GM12878 (cell line): ENCODE measurements around the gene PARP4. TPM values are rescaled to one million over a fixed set of nuclear protein-coding genes. Genes with fewer than 3 reads are reported as not detected.

Experiments
- ATAC-seq: fragments of 200-7000 bp; cut with Tn5 transposase; 3 replicates; pipeline ENCODE4 v1.9.1; 2020; ENCODE audit warnings: mild to moderate bottlenecking, moderate library complexity
- BruUV-seq: library from RNA; stranded (reverse); fragments of 400-500 nt; replicated peaks from 2 replicates; lab custom pipeline; 2021; lab: Mats Ljungman, UMichigan
- CTCF ChIA-PET: fragments of 300-600 bp; sonication (Branson Sonifier 250); formaldehyde crosslinking; extraction: SDS; loops from one replicate; lab custom pipeline; 2021; ENCODE audit warnings: inconsistent platforms; lab: Yijun Ruan, JAX
- POLR2A ChIA-PET: fragments of 350-600 bp; formaldehyde crosslinking; extraction: SDS; loops from one replicate; lab custom pipeline; 2021; ENCODE audit warnings: inconsistent platforms; lab: Charles Lee
- RAD21 ChIA-PET: fragments of 300-600 bp; sonication (Branson Sonifier 250); formaldehyde crosslinking; loops from one replicate; lab custom pipeline; 2023; ENCODE audit warnings: antibody characterized with exemption; ENCODE audit not compliant: unreplicated experiment; lab: Charles Lee
- SMC1A ChIA-PET: fragments of 300-600 bp; sonication (Branson Sonifier 250); formaldehyde crosslinking; loops from one replicate; lab custom pipeline; 2023; ENCODE audit not compliant: unreplicated experiment, uncharacterized antibody; lab: Charles Lee
- DNase-seq: peaks from one replicate; pipeline ENCODE4 v3.0.0-alpha.2; 2011; ENCODE audit warnings: low read depth, low spot score
- FAIRE-seq: peaks from 3 replicates; lab custom pipeline; 2011; peaks lifted over from hg19 to GRCh38; lab: Jason Lieb, UNC
- H2AFZ ChIP-seq: 2 replicates; pipeline ENCODE4 v1.6.0; 2011; ENCODE audit warnings: low read depth, low read length, control low read depth; ENCODE audit not compliant: control insufficient read depth
- H3K27ac ChIP-seq: 2 replicates; pipeline ENCODE4 v1.5.1; 2011; ENCODE audit warnings: control low read depth; ENCODE audit not compliant: control insufficient read depth, insufficient read depth
- H3K27me3 ChIP-seq, 2 experiments: replicated peaks in 1 of 2; 2 replicates each; pipeline versions ENCODE4 v1.6.0 to v1.6.1; 2011; ENCODE audit warnings: low read length in 1 of 2; ENCODE audit not compliant: control insufficient read depth in 2 of 2, insufficient read depth in 2 of 2
- H3K36me3 ChIP-seq, 2 experiments: 2 replicates each; pipeline ENCODE4 v1.5.1; 2011; ENCODE audit warnings: low read length in 1 of 2; ENCODE audit not compliant: control insufficient read depth in 2 of 2, insufficient read depth in 2 of 2
- H3K4me1 ChIP-seq: 2 replicates; pipeline ENCODE4 v1.6.1; 2011; ENCODE audit warnings: mild to moderate bottlenecking, low read length, moderate library complexity, mixed read lengths; ENCODE audit not compliant: control insufficient read depth, insufficient read depth
- H3K4me2 ChIP-seq: 2 replicates; pipeline ENCODE4 v1.6.0; 2011; ENCODE audit warnings: control low read depth; ENCODE audit not compliant: control insufficient read depth, insufficient read depth
- H3K4me3 ChIP-seq: fragments of 200-600 bp; sonication (generic); 2 replicates; pipeline ENCODE4 v1.5.1; 2016
- H3K79me2 ChIP-seq: 2 replicates; pipeline ENCODE4 v1.6.0; 2011; ENCODE audit warnings: low read length; ENCODE audit not compliant: control insufficient read depth, insufficient read depth
- H3K9ac ChIP-seq: 2 replicates; pipeline ENCODE4 v1.8.0; 2011; ENCODE audit warnings: low read length, control low read depth, mixed read lengths; ENCODE audit not compliant: control insufficient read depth, insufficient read depth
- H3K9me3 ChIP-seq: replicated peaks from 3 replicates; pipeline ENCODE4 v1.5.1; 2011; ENCODE audit warnings: mild to moderate bottlenecking, low read length; ENCODE audit not compliant: control insufficient read depth, insufficient read depth
- H4K20me1 ChIP-seq: 2 replicates; pipeline ENCODE4 v1.6.0; 2011; ENCODE audit not compliant: control insufficient read depth, insufficient read depth
- BCL11A ChIP-seq: IDR thresholded peaks from 2 replicates; pipeline ENCODE4 v1.6.1; 2011; ENCODE audit warnings: low read depth, low read length
- CHD1 ChIP-seq: IDR thresholded peaks from 2 replicates; pipeline ENCODE4 v1.6.1; 2012; ENCODE audit warnings: low read depth, low read length, improper control_type of control experiment
- CTCF ChIP-seq, 3 experiments: IDR thresholded peaks in 2 of 3; conservative IDR thresholded peaks in 1 of 3; 2 replicates each; pipeline ENCODE4 v1.5.1; 2011; ENCODE audit warnings: low read depth in 3 of 3, low read length in 3 of 3, mild to moderate bottlenecking in 3 of 3, control low read depth in 2 of 3, moderate library complexity in 2 of 3, inconsistent platforms in 1 of 3, mixed read lengths in 1 of 3; ENCODE audit not compliant: control insufficient read depth in 2 of 3, insufficient read depth in 1 of 3; ENCODE audit errors: extremely low read depth in 1 of 3
- FOXK2 ChIP-seq: fragments of 450-650 bp; IDR thresholded peaks from 2 replicates; pipeline ENCODE4 v1.6.1; 2017; ENCODE audit warnings: mild to moderate bottlenecking, moderate library complexity
- HCFC1 ChIP-seq: fragments of 150-350 bp; IDR thresholded peaks from 2 replicates; pipeline ENCODE4 v1.6.1; 2014; ENCODE audit warnings: low read length
- HDAC6 ChIP-seq: fragments of 200-600 bp; sonication (generic); IDR thresholded peaks from one replicate; pipeline ENCODE4 v1.8.0; 2017; ENCODE audit warnings: antibody characterized with exemption; ENCODE audit not compliant: unreplicated experiment
- HDGF ChIP-seq: fragments of 450-650 bp; IDR thresholded peaks from 2 replicates; pipeline ENCODE4 v1.6.1; 2016; ENCODE audit warnings: antibody characterized with exemption
- JUNB ChIP-seq: IDR thresholded peaks from 2 replicates; pipeline ENCODE4 v1.6.1; 2016; ENCODE audit warnings: antibody characterized with exemption, mild to moderate bottlenecking
- KLF5 ChIP-seq: fragments of 450-650 bp; IDR thresholded peaks from 2 replicates; pipeline ENCODE4 v1.6.1; 2014; ENCODE audit warnings: mild to moderate bottlenecking; ENCODE audit not compliant: partially characterized antibody
- PAX8 ChIP-seq: fragments of 450-650 bp; IDR thresholded peaks from 2 replicates; pipeline ENCODE4 v1.6.1; 2017; ENCODE audit warnings: mild to moderate bottlenecking, moderate library complexity
- RELA ChIP-seq: fragments of 450-650 bp; IDR thresholded peaks from 2 replicates; pipeline ENCODE4 v1.8.0; 2014; ENCODE audit warnings: borderline replicate concordance; ENCODE audit not compliant: partially characterized antibody
- SKIL ChIP-seq: fragments of 450-650 bp; IDR thresholded peaks from 2 replicates; pipeline ENCODE4 v1.6.1; 2017; ENCODE audit warnings: mild to moderate bottlenecking, low read depth, inconsistent platforms; ENCODE audit not compliant: poor library complexity, severe bottlenecking
- USF1 ChIP-seq: IDR thresholded peaks from 2 replicates; pipeline ENCODE4 v1.6.1; 2011; ENCODE audit warnings: borderline replicate concordance, low read depth, mild to moderate bottlenecking, moderate library complexity, mixed read lengths, low read length; ENCODE audit not compliant: insufficient read depth; ENCODE audit errors: extremely low read length
- ZNF207 ChIP-seq: fragments of 450-650 bp; IDR thresholded peaks from 2 replicates; pipeline ENCODE4 v1.6.1; 2014; ENCODE audit warnings: antibody characterized with exemption, mild to moderate bottlenecking, borderline replicate concordance
- ZSCAN29 ChIP-seq: fragments of 450-650 bp; IDR thresholded peaks from 2 replicates; pipeline ENCODE4 v1.6.1; 2017; ENCODE audit warnings: mild to moderate bottlenecking, moderate library complexity
- WGBS: methylation state at CpG from one replicate; pipeline ENCODE4 v1.1.6; 2016; ENCODE audit warnings: low lambda C conversion rate; ENCODE audit not compliant: insufficient replicate concordance, insufficient coverage; ENCODE audit errors: missing lambda C conversion rate; 5-methylcytosine and 5-hydroxymethylcytosine counted together
- in situ Hi-C: fragments of 300-500 bp; cut with MboI; formaldehyde crosslinking; loops from 9 replicates; pipeline ENCODE4 v1.14.3; 2018; ENCODE audit warnings: mixed read lengths
- intact Hi-C: fragments of 100-400 bp; cut with micrococcal nuclease; formaldehyde crosslinking; loops from one replicate; pipeline ENCODE4 v1.14.2; 2022; ENCODE audit not compliant: unreplicated experiment
- polyA plus RNA-seq, 11 experiments: library from polyadenylated mRNA; depleted of rRNA in 4 of 11; unstranded in 6 of 11; stranded (reverse) in 5 of 11; fragments of >200 nt; fragmentation: Nextera tagmentation in 4 of 11; fragmentation: Illumina TruSeq in 1 of 11; extraction: Ambion mirVana in 4 of 11; extraction: Trizol in 1 of 11; gene quantifications; 1 replicate in 1 of 11; 2 replicates in 10 of 11; pipeline versions ENCODE4 v1.2.1 to v1.2.3, GENCODE V29; 2011 to 2016; ENCODE audit warnings: inconsistent platforms in 2 of 11, missing spikeins in 2 of 11, low read depth in 1 of 11
- total RNA-seq, 4 experiments: library from RNA; depleted of rRNA in 3 of 4; stranded (reverse); fragments of >200 nt in 3 of 4; fragmentation: Illumina TruSeq in 1 of 4; extraction: Trizol in 1 of 4; gene quantifications; 2 replicates each; pipeline versions ENCODE4 v1.2.1 to v1.2.3, GENCODE V29; 2013 to 2021
- TF ChIP-seq, protein P1 (sequence below): IDR thresholded peaks from 2 replicates; pipeline ENCODE4 v1.6.1; 2012; ENCODE audit warnings: low read depth, low read length, improper control_type of control experiment
- TF ChIP-seq, protein P2 (sequence below): fragments of 450-650 bp; IDR thresholded peaks from 2 replicates; pipeline ENCODE4 v1.6.1; 2018; ENCODE audit warnings: mild to moderate bottlenecking, low read depth, moderate library complexity; ENCODE audit not compliant: partially characterized antibody

Gene PARP4
- total and polyA plus RNA-seq, 10 of the 15 experiments (the other 5 are each of a cell fraction or from before 2014, with no cell fraction given): 12.8 to 52.6 (median 46.1) TPM

GRCh38 chr13:24489721-24490120, 22.9 kb downstream of the PARP4 start:
- no peak for ATAC-seq
- RAD21 ChIA-PET: no interaction called here
- intact Hi-C loops: no loop called here
- TF ChIP-seq SKIL (no peak), CTCF (IDR thresholded peaks at IDR 0.05 in 2 of 3, conservative IDR thresholded peaks at IDR 0.05 in 1 of 3; ENCODE audit: control insufficient read depth in 2 of 3, extremely low read depth in 1 of 3, insufficient read depth in 1 of 3, low read depth in 3 of 3, low read length in 3 of 3) (no peak), HCFC1 (no peak), BCL11A (no peak), PAX8 (no peak), KLF5 (no peak), ZSCAN29 (no peak), HDAC6 (no peak), CHD1 (no peak), USF1 (no peak), ZNF207 (no peak), JUNB (no peak), FOXK2 (no peak), HDGF (no peak), RELA (no peak)
- TF ChIP-seq, protein P1, sequence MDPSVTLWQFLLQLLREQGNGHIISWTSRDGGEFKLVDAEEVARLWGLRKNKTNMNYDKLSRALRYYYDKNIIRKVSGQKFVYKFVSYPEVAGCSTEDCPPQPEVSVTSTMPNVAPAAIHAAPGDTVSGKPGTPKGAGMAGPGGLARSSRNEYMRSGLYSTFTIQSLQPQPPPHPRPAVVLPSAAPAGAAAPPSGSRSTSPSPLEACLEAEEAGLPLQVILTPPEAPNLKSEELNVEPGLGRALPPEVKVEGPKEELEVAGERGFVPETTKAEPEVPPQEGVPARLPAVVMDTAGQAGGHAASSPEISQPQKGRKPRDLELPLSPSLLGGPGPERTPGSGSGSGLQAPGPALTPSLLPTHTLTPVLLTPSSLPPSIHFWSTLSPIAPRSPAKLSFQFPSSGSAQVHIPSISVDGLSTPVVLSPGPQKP: no peak
- TF ChIP-seq, protein P2, sequence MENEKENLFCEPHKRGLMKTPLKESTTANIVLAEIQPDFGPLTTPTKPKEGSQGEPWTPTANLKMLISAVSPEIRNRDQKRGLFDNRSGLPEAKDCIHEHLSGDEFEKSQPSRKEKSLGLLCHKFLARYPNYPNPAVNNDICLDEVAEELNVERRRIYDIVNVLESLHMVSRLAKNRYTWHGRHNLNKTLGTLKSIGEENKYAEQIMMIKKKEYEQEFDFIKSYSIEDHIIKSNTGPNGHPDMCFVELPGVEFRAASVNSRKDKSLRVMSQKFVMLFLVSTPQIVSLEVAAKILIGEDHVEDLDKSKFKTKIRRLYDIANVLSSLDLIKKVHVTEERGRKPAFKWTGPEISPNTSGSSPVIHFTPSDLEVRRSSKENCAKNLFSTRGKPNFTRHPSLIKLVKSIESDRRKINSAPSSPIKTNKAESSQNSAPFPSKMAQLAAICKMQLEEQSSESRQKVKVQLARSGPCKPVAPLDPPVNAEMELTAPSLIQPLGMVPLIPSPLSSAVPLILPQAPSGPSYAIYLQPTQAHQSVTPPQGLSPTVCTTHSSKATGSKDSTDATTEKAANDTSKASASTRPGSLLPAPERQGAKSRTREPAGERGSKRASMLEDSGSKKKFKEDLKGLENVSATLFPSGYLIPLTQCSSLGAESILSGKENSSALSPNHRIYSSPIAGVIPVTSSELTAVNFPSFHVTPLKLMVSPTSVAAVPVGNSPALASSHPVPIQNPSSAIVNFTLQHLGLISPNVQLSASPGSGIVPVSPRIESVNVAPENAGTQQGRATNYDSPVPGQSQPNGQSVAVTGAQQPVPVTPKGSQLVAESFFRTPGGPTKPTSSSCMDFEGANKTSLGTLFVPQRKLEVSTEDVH: no peak

More at GRCh38 chr13:24489721-24490120, 22.9 kb downstream of the PARP4 start:
- no peak overlapping the region for H3K4me2 ChIP-seq
- no peak overlapping the region for H2AFZ ChIP-seq
- DNase-seq (no peak), FAIRE-seq (no peak)
- no peak overlapping the region for H3K4me3 ChIP-seq
- H3K27ac ChIP-seq: no peak overlapping the region
- ChIA-PET CTCF (no interaction called here), POLR2A (no interaction called here), SMC1A (no interaction called here)
- H3K79me2 ChIP-seq: no peaks in the 10 kb centered on the region
- no peaks in the 10 kb centered on the region for H4K20me1 ChIP-seq
- peaks cover 14 to 23% of the 10 kb centered on the region in 2 experiments for H3K36me3 ChIP-seq
- WGBS: 90% methylated on average over 6 of the region's 6 CpGs
- H3K27me3 ChIP-seq: no peaks in the 10 kb centered on the region
- no peaks in the 10 kb centered on the region for H3K9me3 ChIP-seq
- BruUV-seq: no TSS peak
- in situ Hi-C loops: no loop called here
- no peaks in the 10 kb centered on the region for H3K4me1 ChIP-seq
- no peak overlapping the region for H3K9ac ChIP-seq
